Loucy (cell line): ENCODE measurements around the gene MACROD2.

ENCODE experiments used
- H2AFZ ChIP-seq: fragments of 200-600 bp; sonication (generic); 2 replicates; pipeline ENCODE4 v1.6.0; 2016; ENCODE audit warnings: antibody characterized with exemption, mild to moderate bottlenecking, low read length, moderate library complexity
- H3F3A ChIP-seq: fragments of 200-600 bp; 2 replicates; pipeline ENCODE4 v1.6.0; 2016; ENCODE audit warnings: antibody characterized with exemption, low read depth, mild to moderate bottlenecking
- H3K27me3 ChIP-seq: fragments of 200-600 bp; sonication (generic); 2 replicates; pipeline ENCODE4 v1.6.1; 2014; ENCODE audit warnings: low read length, mild to moderate bottlenecking; ENCODE audit not compliant: insufficient read depth, poor library complexity, severe bottlenecking
- H3K36me3 ChIP-seq: fragments of 200-600 bp; sonication (generic); 2 replicates; pipeline ENCODE4 v1.6.1; 2016; ENCODE audit warnings: low read length; ENCODE audit not compliant: insufficient read depth
- H3K4me1 ChIP-seq: fragments of 200-600 bp; sonication (generic); 2 replicates; pipeline ENCODE4 v1.5.1; 2014; ENCODE audit warnings: low read length, mild to moderate bottlenecking; ENCODE audit not compliant: insufficient read depth, poor library complexity, severe bottlenecking
- H3K4me2 ChIP-seq: fragments of 200-600 bp; sonication (generic); 2 replicates; pipeline ENCODE4 v1.6.0; 2014; ENCODE audit warnings: antibody characterized with exemption, low read length, low read depth, mild to moderate bottlenecking; ENCODE audit not compliant: poor library complexity, severe bottlenecking
- H3K4me3 ChIP-seq: fragments of 200-600 bp; sonication (generic); 2 replicates; pipeline ENCODE4 v1.5.1; 2014; ENCODE audit warnings: low read length, mild to moderate bottlenecking, mixed read lengths; ENCODE audit not compliant: poor library complexity, severe bottlenecking
- H3K79me2 ChIP-seq: fragments of 200-600 bp; sonication (generic); 2 replicates; pipeline ENCODE4 v1.6.1; 2014; ENCODE audit warnings: low read length; ENCODE audit not compliant: insufficient read depth
- H3K9ac ChIP-seq: fragments of 200-600 bp; sonication (generic); 2 replicates; pipeline ENCODE4 v1.6.0; 2014; ENCODE audit warnings: mild to moderate bottlenecking, low read depth, low read length, moderate library complexity; ENCODE audit not compliant: poor library complexity, severe bottlenecking
- H3K9me2 ChIP-seq: fragments of 200-600 bp; sonication (generic); replicated peaks from 2 replicates; pipeline ENCODE4 v1.6.1; 2016; ENCODE audit warnings: low read depth, low read length, mixed read lengths
- H3K9me3 ChIP-seq: fragments of 200-600 bp; sonication (generic); 2 replicates; pipeline ENCODE4 v1.6.1; 2014; ENCODE audit warnings: mild to moderate bottlenecking, antibody characterized with exemption, low read length, low read depth; ENCODE audit not compliant: insufficient read depth
- H4K20me1 ChIP-seq: fragments of 200-600 bp; sonication (generic); 2 replicates; pipeline ENCODE4 v1.6.0; 2014; ENCODE audit warnings: antibody characterized with exemption, low read length, mild to moderate bottlenecking; ENCODE audit not compliant: insufficient read depth, poor library complexity, severe bottlenecking
- EZH2phosphoT487 ChIP-seq: fragments of 200-600 bp; IDR thresholded peaks from 2 replicates; pipeline ENCODE4 v1.6.1; 2018; ENCODE audit warnings: antibody characterized with exemption, mild to moderate bottlenecking, moderate library complexity, borderline replicate concordance
- TF ChIP-seq, protein P1 (sequence below): fragments of 200-600 bp; sonication (generic); conservative IDR thresholded peaks from 2 replicates; pipeline ENCODE4 v1.5.1; 2014; ENCODE audit warnings: mild to moderate bottlenecking, antibody characterized with exemption, low read length

Gene MACROD2

DNA sequence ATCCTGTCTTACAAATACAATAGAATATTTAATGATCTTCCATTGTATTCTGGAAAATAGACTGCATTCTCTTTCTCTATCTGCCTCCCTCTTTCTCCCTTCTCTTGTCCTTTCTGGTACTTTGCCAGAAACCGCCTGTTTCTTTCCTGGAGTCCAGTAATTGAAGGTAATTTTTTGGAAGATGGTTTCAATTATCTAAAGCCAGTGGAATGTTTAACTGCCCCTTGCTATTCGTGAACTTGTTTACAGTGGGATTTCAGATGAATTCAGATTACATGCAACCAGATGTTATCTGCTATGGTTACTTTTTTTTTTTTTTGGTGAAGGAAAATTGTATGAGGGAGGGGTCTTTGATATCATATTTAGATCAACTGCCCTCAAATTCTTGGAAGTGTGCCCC, 997.6 kb downstream of the MACROD2 start:
- H3K27me3 ChIP-seq = no peaks in the 10 kb centered on the region
- no peaks in the 10 kb centered on the region for H4K20me1 ChIP-seq
- no peaks in the 10 kb centered on the region for H3K4me1 ChIP-seq
- no peak overlapping the region for H3K4me3 ChIP-seq
- H3K79me2 ChIP-seq = no peaks in the 10 kb centered on the region
- H3K9me2 ChIP-seq = no peaks in the 10 kb centered on the region
- H2AFZ ChIP-seq = no peak overlapping the region
- no peaks in the 10 kb centered on the region for H3K9me3 ChIP-seq
- H3K36me3 ChIP-seq = no peaks in the 10 kb centered on the region
- no peak overlapping the region for H3K4me2 ChIP-seq
- TF ChIP-seq, protein P1, sequence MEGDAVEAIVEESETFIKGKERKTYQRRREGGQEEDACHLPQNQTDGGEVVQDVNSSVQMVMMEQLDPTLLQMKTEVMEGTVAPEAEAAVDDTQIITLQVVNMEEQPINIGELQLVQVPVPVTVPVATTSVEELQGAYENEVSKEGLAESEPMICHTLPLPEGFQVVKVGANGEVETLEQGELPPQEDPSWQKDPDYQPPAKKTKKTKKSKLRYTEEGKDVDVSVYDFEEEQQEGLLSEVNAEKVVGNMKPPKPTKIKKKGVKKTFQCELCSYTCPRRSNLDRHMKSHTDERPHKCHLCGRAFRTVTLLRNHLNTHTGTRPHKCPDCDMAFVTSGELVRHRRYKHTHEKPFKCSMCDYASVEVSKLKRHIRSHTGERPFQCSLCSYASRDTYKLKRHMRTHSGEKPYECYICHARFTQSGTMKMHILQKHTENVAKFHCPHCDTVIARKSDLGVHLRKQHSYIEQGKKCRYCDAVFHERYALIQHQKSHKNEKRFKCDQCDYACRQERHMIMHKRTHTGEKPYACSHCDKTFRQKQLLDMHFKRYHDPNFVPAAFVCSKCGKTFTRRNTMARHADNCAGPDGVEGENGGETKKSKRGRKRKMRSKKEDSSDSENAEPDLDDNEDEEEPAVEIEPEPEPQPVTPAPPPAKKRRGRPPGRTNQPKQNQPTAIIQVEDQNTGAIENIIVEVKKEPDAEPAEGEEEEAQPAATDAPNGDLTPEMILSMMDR = no peak
- no peak for TF ChIP-seq EZH2phosphoT487
- H3K9ac ChIP-seq = no peak overlapping the region
- no peaks in the 10 kb centered on the region for H3F3A ChIP-seq

DNA sequence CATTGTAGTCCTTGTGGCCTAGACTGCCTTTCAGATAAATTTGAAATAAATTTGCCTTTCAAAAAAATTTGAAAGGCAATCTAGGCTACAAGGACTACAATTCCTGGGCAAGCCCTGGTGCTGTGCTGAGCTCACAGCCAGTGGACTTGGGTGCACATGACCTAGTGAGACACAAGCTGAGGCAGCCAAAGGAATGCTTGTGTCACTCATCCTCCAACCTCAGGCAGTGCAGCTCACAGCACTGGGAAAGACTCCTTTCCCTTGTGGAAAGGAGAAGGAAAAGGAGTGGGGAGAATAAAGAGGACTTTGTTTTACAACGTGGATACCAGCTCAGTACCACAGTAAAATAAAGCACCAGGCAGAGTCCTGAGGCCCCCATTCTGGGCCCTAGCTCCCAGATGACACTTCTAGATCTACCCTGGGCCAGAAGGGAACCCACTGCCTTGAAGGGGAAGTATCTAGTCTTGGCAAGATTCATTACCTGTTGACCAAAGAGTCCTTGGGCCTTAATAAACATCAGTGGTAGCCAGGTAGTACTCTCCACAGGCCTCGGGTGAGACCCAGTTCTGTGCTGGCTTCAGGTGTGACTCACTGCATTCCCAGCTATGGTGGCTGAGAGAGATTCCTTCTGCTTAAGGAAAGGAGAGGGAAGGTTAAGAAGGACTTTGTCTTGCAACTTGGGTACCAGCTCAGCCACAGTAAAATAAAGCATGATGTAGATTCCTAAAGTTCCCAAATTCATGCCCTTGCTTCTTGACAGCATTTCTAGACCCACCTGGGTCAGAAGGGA, 1001.8 kb downstream of the MACROD2 start:
- H3K36me3 ChIP-seq = no peaks in the 10 kb centered on the region
- H3K4me3 ChIP-seq = no peak overlapping the region
- no peaks in the 10 kb centered on the region for H3K27me3 ChIP-seq
- no peaks in the 10 kb centered on the region for H3K9me3 ChIP-seq
- H3K9me2 ChIP-seq = no peaks in the 10 kb centered on the region
- H3K4me1 ChIP-seq = no peaks in the 10 kb centered on the region
- H2AFZ ChIP-seq = no peak overlapping the region
- H3F3A ChIP-seq = no peaks in the 10 kb centered on the region
- no peak overlapping the region for H3K4me2 ChIP-seq
- H4K20me1 ChIP-seq = no peaks in the 10 kb centered on the region
- H3K79me2 ChIP-seq = no peaks in the 10 kb centered on the region
- TF ChIP-seq EZH2phosphoT487 = no peak
- TF ChIP-seq, protein P1 = no peak
- no peak overlapping the region for H3K9ac ChIP-seq

DNA sequence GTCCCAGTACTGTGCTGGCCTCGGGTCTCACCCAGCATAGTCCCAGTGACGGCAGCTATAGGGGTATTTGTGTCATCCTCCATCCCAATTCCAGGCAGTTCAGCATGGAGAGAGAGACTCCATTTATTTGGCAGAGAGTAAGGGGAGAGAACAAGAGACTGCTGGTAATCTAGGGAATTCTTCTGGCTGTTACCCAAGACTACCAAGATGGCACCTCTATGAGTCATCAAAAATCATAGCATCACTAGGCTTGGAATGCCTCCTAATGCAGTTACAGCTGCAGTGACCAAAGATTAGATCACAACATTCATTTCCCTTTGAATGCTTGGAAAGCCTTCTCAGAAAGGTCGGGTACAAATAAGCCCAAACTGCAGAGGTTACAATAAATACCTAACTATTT, 1002.5 kb downstream of the MACROD2 start:
- Histone ChIP-seq H3K79me2 (no peaks in the 10 kb centered on the region), H3F3A (no peaks in the 10 kb centered on the region), H3K4me1 (no peaks in the 10 kb centered on the region), H3K4me2 (no peak overlapping the region), H3K36me3 (no peaks in the 10 kb centered on the region), H4K20me1 (no peaks in the 10 kb centered on the region), H3K9ac (no peak overlapping the region), H3K27me3 (no peaks in the 10 kb centered on the region), H3K4me3 (no peak overlapping the region), H2AFZ (no peak overlapping the region), H3K9me3 (no peaks in the 10 kb centered on the region), H3K9me2 (no peaks in the 10 kb centered on the region)
- no peak for TF ChIP-seq EZH2phosphoT487
- TF ChIP-seq, protein P1 = no peak
